K562 (cell line): ENCODE measurements around the gene WNT2. TPM values are rescaled to one million over a fixed set of nuclear protein-coding genes. Genes with fewer than 3 reads are reported as not detected.

ENCODE experiments used
- ATAC-seq: fragments of 200-7000 bp; cut with Tn5 transposase; 3 replicates; pipeline ENCODE4 v1.9.1; 2020; ENCODE audit warnings: moderate library complexity
- BruUV-seq: library from RNA; stranded (reverse); fragments of 400-500 nt; replicated peaks from 2 replicates; lab custom pipeline; 2021; lab: Mats Ljungman, UMichigan
- CTCF ChIA-PET: fragments of 300-600 bp; formaldehyde crosslinking; extraction: SDS; loops from one replicate; lab custom pipeline; 2021; ENCODE audit warnings: low intra/inter-chr PET ratio; lab: Yijun Ruan, JAX
- POLR2A ChIA-PET: fragments of 300-600, 350-650 bp; sonication (Branson Sonifier 250); formaldehyde crosslinking; extraction: SDS; loops from one replicate; lab custom pipeline; 2021; ENCODE audit warnings: antibody characterized with exemption, inconsistent platforms; lab: Yijun Ruan, JAX
- DNase-seq, 4 experiments: peaks; one replicate each; pipeline versions ENCODE4 v3.0.0 to v3.0.0-alpha.2; 2011 to 2018; ENCODE audit warnings: low spot score in 3 of 4, mixed read lengths in 3 of 4; ENCODE audit errors: extremely low read depth in 1 of 4
- FAIRE-seq: peaks from 2 replicates; lab custom pipeline; 2011; peaks lifted over from hg19 to GRCh38; lab: Jason Lieb, UNC
- H2AFZ ChIP-seq: 2 replicates; pipeline ENCODE4 v1.6.0; 2011; ENCODE audit warnings: low read depth, low read length, control low read depth, inconsistent platforms
- H3K27ac ChIP-seq: fragments of 200-600 bp; 3 replicates; pipeline ENCODE4 v1.8.0; 2011; ENCODE audit warnings: low read depth, mild to moderate bottlenecking, control low read depth, inconsistent platforms, low read length, moderate library complexity, mixed read lengths; ENCODE audit errors: extremely low read depth
- H3K27me3 ChIP-seq, 2 experiments: fragments of 300-600 bp in 1 of 2; 2 replicates in 1 of 2; 3 replicates in 1 of 2; pipeline versions ENCODE4 v1.6.0 to v1.8.0; 2011; ENCODE audit warnings: inconsistent platforms in 2 of 2, low read length in 2 of 2, mild to moderate bottlenecking in 1 of 2, mixed read lengths in 1 of 2, moderate library complexity in 1 of 2; ENCODE audit not compliant: control insufficient read depth in 2 of 2, insufficient read depth in 2 of 2
- H3K36me3 ChIP-seq: fragments of 300-600 bp; 3 replicates; pipeline ENCODE4 v1.8.0; 2011; ENCODE audit warnings: mild to moderate bottlenecking, low read length, inconsistent platforms; ENCODE audit not compliant: control insufficient read depth, insufficient read depth
- H3K4me1 ChIP-seq, 2 experiments: fragments of 200-600 bp in 1 of 2; replicated peaks in 1 of 2; 2 replicates in 1 of 2; 3 replicates in 1 of 2; pipeline versions ENCODE4 v1.5.1 to v1.8.0; 2011; ENCODE audit warnings: inconsistent platforms in 2 of 2, low read length in 2 of 2, mild to moderate bottlenecking in 1 of 2, mixed read lengths in 1 of 2, moderate library complexity in 1 of 2; ENCODE audit not compliant: control insufficient read depth in 2 of 2, insufficient read depth in 2 of 2
- H3K4me2 ChIP-seq: 2 replicates; pipeline ENCODE4 v1.6.1; 2011; ENCODE audit warnings: low read length, control low read depth, inconsistent platforms, mixed read lengths; ENCODE audit not compliant: insufficient read depth
- H3K4me3 ChIP-seq: fragments of 200-600 bp; sonication (generic), shearing (Covaris generic); 2 replicates; pipeline ENCODE4 v1.5.1; 2016; ENCODE audit warnings: control low read depth, inconsistent platforms
- H3K79me2 ChIP-seq: fragments of 200-600 bp; 3 replicates; pipeline ENCODE4 v1.8.0; 2011; ENCODE audit warnings: low read length, inconsistent platforms; ENCODE audit not compliant: control insufficient read depth, insufficient read depth
- H3K9ac ChIP-seq, 2 experiments: 2 replicates each; pipeline versions ENCODE4 v1.6.0 to v1.6.1; 2011; ENCODE audit warnings: low read depth in 2 of 2, low read length in 2 of 2, control low read depth in 1 of 2, inconsistent platforms in 1 of 2, mild to moderate bottlenecking in 1 of 2, mixed read lengths in 1 of 2; ENCODE audit not compliant: insufficient read depth in 1 of 2
- H3K9me1 ChIP-seq: one replicate; pipeline ENCODE4 v1.6.0; 2011; ENCODE audit warnings: inconsistent platforms, mild to moderate bottlenecking, low read length, moderate library complexity; ENCODE audit not compliant: control insufficient read depth, insufficient read depth
- H3K9me3 ChIP-seq: replicated peaks from 2 replicates; pipeline ENCODE4 v1.5.1; 2011; ENCODE audit warnings: low read depth, low read length, inconsistent platforms; ENCODE audit not compliant: control insufficient read depth, insufficient read depth
- H4K20me1 ChIP-seq: replicated peaks from 2 replicates; pipeline ENCODE4 v1.6.1; 2011; ENCODE audit warnings: low read length, inconsistent platforms, mixed read lengths; ENCODE audit not compliant: control insufficient read depth, insufficient read depth
- ASH1L ChIP-seq: fragments of 450-650 bp; IDR thresholded peaks from 2 replicates; pipeline ENCODE4 v1.6.1; 2018; ENCODE audit warnings: borderline replicate concordance, mild to moderate bottlenecking, low read depth; ENCODE audit not compliant: partially characterized antibody
- HDAC6 ChIP-seq: IDR thresholded peaks from 2 replicates; pipeline ENCODE4 v1.6.1; 2012; ENCODE audit warnings: low read depth, mild to moderate bottlenecking, control low read depth, inconsistent platforms, low read length, moderate library complexity
- KLF16 ChIP-seq: IDR thresholded peaks from 2 replicates; pipeline ENCODE4 v1.6.1; 2016; ENCODE audit warnings: antibody characterized with exemption
- MECOM ChIP-seq: fragments of 250-450 bp; sonication (Bioruptor Pico); IDR thresholded peaks from 2 replicates; pipeline ENCODE4 v1.8.0; 2022; ENCODE audit warnings: inconsistent platforms
- MYC ChIP-seq, 2 experiments: fragments of 250-450 bp in 1 of 2; sonication (Bioruptor Pico) in 1 of 2; IDR thresholded peaks; 2 replicates each; pipeline versions ENCODE4 v1.5.1 to v1.6.1; 2012 to 2021; ENCODE audit warnings: low read depth in 2 of 2, borderline replicate concordance in 1 of 2, improper control_type of control experiment in 1 of 2, low read length in 1 of 2, mild to moderate bottlenecking in 1 of 2, moderate library complexity in 1 of 2
- TGIF2 ChIP-seq: sonication (generic); formaldehyde crosslinking; IDR thresholded peaks from 2 replicates; pipeline ENCODE4 v1.8.1; 2022; ENCODE audit warnings: mild to moderate bottlenecking, missing genetic modification reagents, moderate library complexity
- TRIM24 ChIP-seq, 2 experiments: fragments of 450-650 bp; IDR thresholded peaks; 2 replicates each; pipeline ENCODE4 v1.6.1; 2016
- ZKSCAN3 ChIP-seq: fragments of 250-450 bp; sonication (Bioruptor Pico); IDR thresholded peaks from 2 replicates; pipeline ENCODE4 v1.4.0; 2020
- ZNF184 ChIP-seq: sonication (generic); formaldehyde crosslinking; IDR thresholded peaks from 2 replicates; pipeline ENCODE4 v1.5.0; 2020; ENCODE audit warnings: missing genetic modification reagents
- ZNF232 ChIP-seq: sonication (generic); formaldehyde crosslinking; IDR thresholded peaks from 2 replicates; pipeline ENCODE4 v1.8.0; 2022; ENCODE audit warnings: mild to moderate bottlenecking, missing genetic modification reagents
- WGBS: fragments of 100-300 bp; shearing (Covaris generic); methylation state at CpG from one replicate; pipeline ENCODE4 v1.1.6; 2016; ENCODE audit warnings: low coverage, mixed read lengths; ENCODE audit not compliant: insufficient coverage; ENCODE audit errors: missing lambda C conversion rate; 5-methylcytosine and 5-hydroxymethylcytosine counted together
- in situ Hi-C: fragments of 300-500 bp; cut with MboI; formaldehyde crosslinking; loops from 4 replicates; pipeline ENCODE4 v1.15.0; 2018; ENCODE audit warnings: inconsistent platforms, mixed read lengths
- intact Hi-C: fragments of 100-400 bp; cut with micrococcal nuclease; formaldehyde crosslinking; loops from 2 replicates; pipeline ENCODE4 v1.14.2; 2022
- polyA plus RNA-seq, 8 experiments: library from polyadenylated mRNA; depleted of rRNA in 4 of 8; stranded (reverse) in 5 of 8; unstranded in 3 of 8; fragments of >200 nt; fragmentation: Nextera tagmentation in 2 of 8; fragmentation: Illumina TruSeq in 1 of 8; extraction: Ambion mirVana in 2 of 8; extraction: Trizol in 1 of 8; gene quantifications; 2 replicates each; pipeline versions ENCODE4 v1.2.1 to v1.2.3, GENCODE V29; 2011 to 2014; ENCODE audit warnings: inconsistent platforms in 1 of 8, missing spikeins in 1 of 8
- total RNA-seq, 7 experiments: library from RNA; depleted of rRNA in 6 of 7; stranded (reverse); fragments of >200 nt in 6 of 7; fragmentation: Illumina TruSeq in 2 of 7; extraction: Trizol in 2 of 7; gene quantifications; 2 replicates each; pipeline versions ENCODE4 v1.2.1 to v1.2.3, GENCODE V29; 2011 to 2021; ENCODE audit warnings: low replicate concordance in 1 of 7
- TF ChIP-seq, protein P1 (sequence below), 3 experiments: fragments of 200-800 bp in 1 of 3; fragments of 250-450 bp in 1 of 3; fragments of 450-650 bp in 1 of 3; sonication (Bioruptor Pico) in 1 of 3; sonication (Bioruptor generic) in 1 of 3; formaldehyde crosslinking in 1 of 3; IDR thresholded peaks; 2 replicates each; pipeline versions ENCODE4 v1.6.1 to v1.8.0; 2016 to 2022; ENCODE audit warnings: mild to moderate bottlenecking in 2 of 3, missing genetic modification characterization in 2 of 3, missing compliant biosample characterization in 1 of 3, moderate library complexity in 1 of 3

Gene WNT2
- total and polyA plus RNA-seq, 9 of the 15 experiments (the other 6 are each of a cell fraction or from before 2014, with no cell fraction given): 0.04 TPM; not detected in 8

DNA sequence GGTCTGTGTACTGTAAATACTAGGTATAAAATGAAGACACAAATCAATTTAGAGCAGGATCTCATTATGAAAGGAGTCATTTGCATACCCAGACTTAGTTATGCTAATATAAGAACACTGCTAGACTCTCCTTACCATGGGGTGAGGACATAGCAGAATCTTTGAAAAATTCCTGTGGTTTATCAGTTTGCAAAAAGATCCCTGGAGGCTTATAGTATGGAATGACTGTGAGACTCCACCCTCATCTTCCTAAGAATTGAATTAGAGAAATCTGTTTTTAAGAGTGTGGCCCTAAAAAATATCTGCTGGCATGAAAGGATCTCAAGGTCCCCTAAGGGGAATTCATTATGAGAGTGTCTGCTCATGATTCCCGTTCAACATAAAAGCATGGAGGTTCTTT lies 63.2 kb downstream of the WNT2 start:
- no peak for FAIRE-seq

More for the DNA sequence above, 63.2 kb downstream of the WNT2 start:
- H4K20me1 ChIP-seq: no peaks in the 10 kb centered on the region
- POLR2A ChIA-PET: no interaction called here
- no TSS peak for BruUV-seq
- H3K79me2 ChIP-seq: no peaks in the 10 kb centered on the region
- H3K9me1 ChIP-seq: no peaks in the 10 kb centered on the region
- peaks cover 3 to 8% of the 10 kb centered on the region in 2 experiments for H3K27me3 ChIP-seq
- DNase-seq (no peak), ATAC-seq (no peak)
- H3K9ac ChIP-seq: no peak overlapping the region
- H3K4me2 ChIP-seq: no peak overlapping the region
- no peaks in the 10 kb centered on the region for H3K36me3 ChIP-seq
- no peaks in the 10 kb centered on the region for H3K4me1 ChIP-seq
- H3K9me3 ChIP-seq: no peaks in the 10 kb centered on the region
- intact Hi-C loops (no loop called here), in situ Hi-C loops (no loop called here)
- CTCF ChIA-PET: no interaction called here
- H2AFZ ChIP-seq: no peak overlapping the region
- H3K27ac ChIP-seq: no peak overlapping the region
- H3K4me3 ChIP-seq: no peak overlapping the region
- 0% methylated on average over 1 of the region's 1 CpG for WGBS
- TF ChIP-seq KLF16 (no peak), ASH1L (no peak), TGIF2 (no peak), MECOM (CRISPR knock-in tag) (no peak), ZNF232 (no peak), TRIM24 (IDR thresholded peaks at IDR 0.05) (no peak), ZKSCAN3 (CRISPR knock-in tag) (no peak), HDAC6 (no peak), MYC (IDR thresholded peaks at IDR 0.05; ENCODE audit: low read depth, low read length) (no peak), MYC (CRISPR knock-in tag; IDR thresholded peaks at IDR 0.05; ENCODE audit: borderline replicate concordance, low read depth) (no peak), ZNF184 (CRISPR knock-in tag) (no peak)
- TF ChIP-seq, protein P1, sequence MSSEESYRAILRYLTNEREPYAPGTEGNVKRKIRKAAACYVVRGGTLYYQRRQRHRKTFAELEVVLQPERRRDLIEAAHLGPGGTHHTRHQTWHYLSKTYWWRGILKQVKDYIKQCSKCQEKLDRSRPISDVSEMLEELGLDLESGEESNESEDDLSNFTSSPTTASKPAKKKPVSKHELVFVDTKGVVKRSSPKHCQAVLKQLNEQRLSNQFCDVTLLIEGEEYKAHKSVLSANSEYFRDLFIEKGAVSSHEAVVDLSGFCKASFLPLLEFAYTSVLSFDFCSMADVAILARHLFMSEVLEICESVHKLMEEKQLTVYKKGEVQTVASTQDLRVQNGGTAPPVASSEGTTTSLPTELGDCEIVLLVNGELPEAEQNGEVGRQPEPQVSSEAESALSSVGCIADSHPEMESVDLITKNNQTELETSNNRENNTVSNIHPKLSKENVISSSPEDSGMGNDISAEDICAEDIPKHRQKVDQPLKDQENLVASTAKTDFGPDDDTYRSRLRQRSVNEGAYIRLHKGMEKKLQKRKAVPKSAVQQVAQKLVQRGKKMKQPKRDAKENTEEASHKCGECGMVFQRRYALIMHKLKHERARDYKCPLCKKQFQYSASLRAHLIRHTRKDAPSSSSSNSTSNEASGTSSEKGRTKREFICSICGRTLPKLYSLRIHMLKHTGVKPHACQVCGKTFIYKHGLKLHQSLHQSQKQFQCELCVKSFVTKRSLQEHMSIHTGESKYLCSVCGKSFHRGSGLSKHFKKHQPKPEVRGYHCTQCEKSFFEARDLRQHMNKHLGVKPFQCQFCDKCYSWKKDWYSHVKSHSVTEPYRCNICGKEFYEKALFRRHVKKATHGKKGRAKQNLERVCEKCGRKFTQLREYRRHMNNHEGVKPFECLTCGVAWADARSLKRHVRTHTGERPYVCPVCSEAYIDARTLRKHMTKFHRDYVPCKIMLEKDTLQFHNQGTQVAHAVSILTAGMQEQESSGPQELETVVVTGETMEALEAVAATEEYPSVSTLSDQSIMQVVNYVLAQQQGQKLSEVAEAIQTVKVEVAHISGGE (CRISPR knock-in tag; IDR thresholded peaks at IDR 0.05): no peak
- TF ChIP-seq, all 486 proteins: peak for 0
